Transverse colon (tissue), 4 donors: Measurements from ENCODE around the gene SLC22A15. TPM values are rescaled to one million over a fixed set of nuclear protein-coding genes. Genes with fewer than 3 reads are reported as not detected.
"Not testable (repeated sequence)": the region's sequence is repeated elsewhere in the genome, so short reads cannot be mapped to it uniquely, and the experiment has no call there.

Source experiments
- DNase-seq: peaks from one replicate; pipeline ENCODE4 v3.0.0-alpha.2; 2019
- H3K27ac ChIP-seq, 4 donors: fragments of 200-600 bp; sonication (generic); 2 replicates each; pipeline ENCODE4 v1.5.1; 2016 to 2018; ENCODE audit warnings: inconsistent platforms in 4 of 4
- H3K27me3 ChIP-seq: fragments of 200-600 bp; sonication (generic); 2 replicates; pipeline ENCODE4 v1.5.1; 2017; ENCODE audit warnings: inconsistent platforms
- H3K36me3 ChIP-seq, 4 donors: fragments of 200-600 bp; sonication (generic); 2 replicates each; pipeline ENCODE4 v1.5.1; 2017 to 2019; ENCODE audit warnings: inconsistent platforms in 4 of 4
- H3K4me1 ChIP-seq, 4 donors: fragments of 200-600 bp; sonication (generic); 2 replicates each; pipeline ENCODE4 v1.5.1; 2017 to 2020; ENCODE audit warnings: inconsistent platforms in 4 of 4
- H3K4me3 ChIP-seq, 4 donors: fragments of 200-600 bp; sonication (generic); 1 replicate in 1 of 4; 2 replicates in 3 of 4; pipeline versions ENCODE4 v1.5.1 to v1.6.1; 2017 to 2019; ENCODE audit warnings: inconsistent platforms in 4 of 4
- H3K9me3 ChIP-seq, 2 donors: fragments of 200-600 bp; sonication (generic); 2 replicates each; pipeline ENCODE4 v1.5.1; 2017 to 2019; ENCODE audit warnings: inconsistent platforms in 2 of 2
- CTCF ChIP-seq, 5 experiments: fragments of 200-600 bp in 3 of 5; fragments of 450-650 bp in 2 of 5; sonication (generic) in 3 of 5; IDR thresholded peaks; 1 replicate in 2 of 5; 2 replicates in 3 of 5; pipeline ENCODE4 v1.5.1; 2016 to 2017; ENCODE audit warnings: antibody characterized with exemption in 5 of 5, inconsistent platforms in 3 of 5, mild to moderate bottlenecking in 2 of 5, moderate library complexity in 1 of 5
- EP300 ChIP-seq: sonication (generic); formaldehyde crosslinking; IDR thresholded peaks from one replicate; pipeline ENCODE4 v1.6.1; 2017; ENCODE audit warnings: antibody characterized with exemption, low read depth
- POLR2A ChIP-seq: fragments of 450-650 bp; IDR thresholded peaks from one replicate; pipeline ENCODE4 v1.6.1; 2016; ENCODE audit warnings: antibody characterized with exemption, mild to moderate bottlenecking, moderate library complexity
- POLR2AphosphoS5 ChIP-seq, 3 donors: sonication (generic); formaldehyde crosslinking; IDR thresholded peaks; one replicate each; pipeline ENCODE4 v1.6.1; 2016; ENCODE audit warnings: antibody characterized with exemption in 3 of 3
- WGBS, 2 donors: methylation state at CpG; one replicate each; pipeline ENCODE4 v1.1.5; 2018; ENCODE audit warnings: low coverage in 1 of 2; 5-methylcytosine and 5-hydroxymethylcytosine counted together
- in situ Hi-C, 4 donors: fragments of 200-750 bp; cut with MboI; loops; one replicate each; pipeline versions ENCODE4 v1.15.0 to v1.15.1; 2017; ENCODE audit warnings: low sequenced_read_pairs in 3 of 4, low pct_ligation_motif_present in 1 of 4, low pct_unique_long_range_greater_than_20kb in 1 of 4
- intact Hi-C: fragments of 100-400 bp; cut with DNase I; formaldehyde crosslinking; loops from one replicate; pipeline ENCODE4 v1.15.1; 2023; ENCODE audit warnings: low total_unique reads
- total RNA-seq, 4 donors: library from RNA; depleted of rRNA; stranded (reverse); fragments of >200 nt; gene quantifications; one replicate each; pipeline ENCODE4 v1.1.0, GENCODE V29; 2016

The SLC22A15 gene
- total RNA-seq, 4 donors from 2014 or later, result 1.9 to 5.6 (median 3.4) TPM

GRCh38 chr1:115988953-115989352 lies 12.6 kb downstream of the SLC22A15 start:
- Histone ChIP-seq H3K4me1 (no peaks in the 10 kb centered on the region), H3K9me3 (no peaks in the 10 kb centered on the region), H3K27me3 (no peaks in the 10 kb centered on the region), H3K36me3 (no peaks in the 10 kb centered on the region), H3K4me3 (no peak overlapping the region), H3K27ac (no peak overlapping the region)
- intact Hi-C loops (loop anchor here (10.0 kb wide), 1 partner anchor 194 kb away; no protein-coding TSS in a partner anchor), in situ Hi-C loops (loop anchor here in 3 of 4 donors (10.0 to 25.0 kb wide), 2 partner anchors 184 to 377 kb away; no protein-coding TSS in a partner anchor)
- DNase-seq, result no peak
- TF ChIP-seq EP300 (no peak), POLR2A (no peak), POLR2AphosphoS5 (IDR thresholded peaks at IDR 0.05) (no peak), CTCF (IDR thresholded peaks at IDR 0.05) (no peak)
- 79 to 83% methylated on average over 1 of the region's 1 CpG for WGBS, 2 donors

GRCh38 chr1:115989699-115990098 lies 13.4 kb downstream of the SLC22A15 start:
- WGBS, 2 donors, result 92 to 100% methylated on average over 3 of the region's 3 CpGs
- in situ Hi-C loops (loop anchor here in 3 of 4 donors (10.0 to 25.0 kb wide), 2 partner anchors 185 to 377 kb away; no protein-coding TSS in a partner anchor), intact Hi-C loops (loop anchor here (10.0 kb wide), 1 partner anchor 195 kb away; no protein-coding TSS in a partner anchor)
- Histone ChIP-seq H3K4me1 (no peaks in the 10 kb centered on the region), H3K9me3 (no peaks in the 10 kb centered on the region), H3K36me3 (no peaks in the 10 kb centered on the region), H3K4me3 (no peak overlapping the region), H3K27ac (no peak overlapping the region), H3K27me3 (no peaks in the 10 kb centered on the region)
- TF ChIP-seq POLR2A (no peak), POLR2AphosphoS5 (IDR thresholded peaks at IDR 0.05) (no peak), CTCF (IDR thresholded peaks at IDR 0.05) (no peak), EP300 (no peak)
- DNase-seq, result no peak

- Histone ChIP-seq H3K27me3 (no peaks in the 10 kb centered on the region), H3K36me3 (no peaks in the 10 kb centered on the region), H3K9me3 (peaks cover 2% of the 10 kb centered on the region in 2 donors), H3K4me3 (no peak overlapping the region), H3K4me1 (no peaks in the 10 kb centered on the region), H3K27ac (no peak overlapping the region)
- WGBS, 2 donors, result 93 to 95% methylated on average over 4 to 8 of the region's 8 CpGs
- no peak for DNase-seq
- in situ Hi-C loops, result loop anchor here in 1 of 4 donors (25.0 kb wide), 1 partner anchor 380 kb away; no protein-coding TSS in a partner anchor
- TF ChIP-seq EP300 (no peak), CTCF (IDR thresholded peaks at IDR 0.05) (no peak), POLR2A (no peak), POLR2AphosphoS5 (IDR thresholded peaks at IDR 0.05) (no peak)
- intact Hi-C loops, result no loop called here
Measured at GRCh38 chr1:115991909-115992308, 15.6 kb downstream of the SLC22A15 start.

- DNase-seq, H3K27me3 ChIP-seq, H3K27ac ChIP-seq, H3K4me3 ChIP-seq, H3K4me1 ChIP-seq, intact Hi-C loops: not testable (repeated sequence)
- peaks cover 19 to 21% of the 10 kb centered on the region in 2 donors for H3K9me3 ChIP-seq
- WGBS, 2 donors, result 87 to 100% methylated on average over 1 of the region's 1 CpG
- in situ Hi-C loops, result loop anchor here in 1 of 4 donors (25.0 kb wide), 1 partner anchor 386 kb away; no protein-coding TSS in a partner anchor
- peaks cover 0 to 14% (median 0%) of the 10 kb centered on the region in 4 donors for H3K36me3 ChIP-seq
Measured at GRCh38 chr1:115997921-115998320, 21.6 kb downstream of the SLC22A15 start.
